ENCODE data around the gene CEMIP. TPM values are rescaled to one million over a fixed set of nuclear protein-coding genes. Genes with fewer than 3 reads are reported as not detected.

Gene CEMIP
- total RNA-seq, 2 experiments from 2014 or later: not detected

DNA sequence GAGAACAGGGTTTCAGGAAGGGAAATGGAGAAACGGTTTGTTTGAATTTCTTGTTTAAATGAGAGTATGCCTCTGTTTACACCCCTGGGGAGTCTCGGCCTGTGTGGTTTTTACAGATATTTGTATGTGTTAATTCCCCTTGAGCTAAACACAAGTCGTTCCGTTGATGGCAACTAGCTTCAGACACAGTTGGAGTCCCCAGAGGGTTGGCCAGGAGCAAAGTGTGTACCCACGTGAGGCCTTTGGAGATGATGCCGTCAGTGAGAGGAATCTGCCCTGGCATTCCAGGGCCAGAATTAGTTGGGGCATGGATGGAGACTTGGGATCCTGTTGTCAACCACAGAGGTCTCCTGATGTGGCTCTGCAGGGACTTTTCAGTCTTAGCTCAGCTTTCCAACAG lies 44.0 kb downstream of the CEMIP start:
- no peaks in the 10 kb centered on the region for H3K36me3 ChIP-seq (ENCODE audit: insufficient read depth, low read length)
- no peaks in the 10 kb centered on the region for H3K4me1 Mint-ChIP-seq (ENCODE audit: low read depth)
- TF ChIP-seq, protein P1, sequence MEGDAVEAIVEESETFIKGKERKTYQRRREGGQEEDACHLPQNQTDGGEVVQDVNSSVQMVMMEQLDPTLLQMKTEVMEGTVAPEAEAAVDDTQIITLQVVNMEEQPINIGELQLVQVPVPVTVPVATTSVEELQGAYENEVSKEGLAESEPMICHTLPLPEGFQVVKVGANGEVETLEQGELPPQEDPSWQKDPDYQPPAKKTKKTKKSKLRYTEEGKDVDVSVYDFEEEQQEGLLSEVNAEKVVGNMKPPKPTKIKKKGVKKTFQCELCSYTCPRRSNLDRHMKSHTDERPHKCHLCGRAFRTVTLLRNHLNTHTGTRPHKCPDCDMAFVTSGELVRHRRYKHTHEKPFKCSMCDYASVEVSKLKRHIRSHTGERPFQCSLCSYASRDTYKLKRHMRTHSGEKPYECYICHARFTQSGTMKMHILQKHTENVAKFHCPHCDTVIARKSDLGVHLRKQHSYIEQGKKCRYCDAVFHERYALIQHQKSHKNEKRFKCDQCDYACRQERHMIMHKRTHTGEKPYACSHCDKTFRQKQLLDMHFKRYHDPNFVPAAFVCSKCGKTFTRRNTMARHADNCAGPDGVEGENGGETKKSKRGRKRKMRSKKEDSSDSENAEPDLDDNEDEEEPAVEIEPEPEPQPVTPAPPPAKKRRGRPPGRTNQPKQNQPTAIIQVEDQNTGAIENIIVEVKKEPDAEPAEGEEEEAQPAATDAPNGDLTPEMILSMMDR (IDR thresholded peaks at IDR 0.05): no peak
- DNase-seq (no peak), ATAC-seq (ENCODE audit: poor library complexity) (no peak)
- no peak overlapping the region for H3K27ac ChIP-seq (ENCODE audit: low read depth in 1 of 2, low read length in 2 of 2)
- ChIA-PET CTCF (no interaction called here), POLR2A (no interaction called here)
- H3K27me3 ChIP-seq (ENCODE audit: control insufficient read depth in 1 of 2, insufficient read depth in 2 of 2, low read length in 2 of 2): peaks cover 1 to 6% of the 10 kb centered on the region in 2 experiments
- H3K27me3 Mint-ChIP-seq: peaks cover 11% of the 10 kb centered on the region
- no peaks in the 10 kb centered on the region for H3K4me1 ChIP-seq (ENCODE audit: insufficient read depth, low read length)
- H3K27ac Mint-ChIP-seq: no peak overlapping the region
- H3K4me3 Mint-ChIP-seq: no peak overlapping the region
- H3K4me3 ChIP-seq (ENCODE audit: low read length): no peak overlapping the region
- H3K36me3 Mint-ChIP-seq (ENCODE audit: low read depth): no peaks in the 10 kb centered on the region
- intact Hi-C loops (cut with DNase I, micrococcal nuclease): no loop called here
- no peaks in the 10 kb centered on the region for H3K9me3 Mint-ChIP-seq
- H3K9me3 ChIP-seq (ENCODE audit: control insufficient read depth in 1 of 2, insufficient read depth in 1 of 2, low read length in 2 of 2): no peaks in the 10 kb centered on the region

DNA sequence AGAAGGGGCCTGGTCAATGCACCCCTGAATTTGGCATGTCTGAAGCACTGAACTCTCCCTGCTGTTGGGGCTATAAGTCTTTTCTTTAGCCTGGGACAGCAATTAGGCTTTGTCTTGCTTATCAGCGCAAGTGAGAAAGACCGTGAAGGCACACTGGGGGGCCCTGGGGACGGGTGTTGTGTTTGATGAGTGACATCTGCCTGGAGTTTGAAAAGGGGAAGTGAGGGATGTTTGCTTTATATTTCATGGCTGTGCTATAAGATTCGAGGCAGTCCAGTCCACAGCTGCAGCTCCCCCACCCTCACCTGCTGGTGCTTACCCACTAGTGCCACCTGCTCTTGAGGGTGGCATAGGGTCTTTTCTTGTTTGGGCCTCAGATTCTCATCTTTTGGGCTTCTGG lies 44.8 kb downstream of the CEMIP start:
- Mint-ChIP-seq H3K4me1 (ENCODE audit: low read depth) (no peaks in the 10 kb centered on the region), H3K4me3 (no peak overlapping the region), H3K27ac (no peak overlapping the region), H3K9me3 (no peaks in the 10 kb centered on the region), H3K36me3 (ENCODE audit: low read depth) (no peaks in the 10 kb centered on the region), H3K27me3 (peaks cover 4% of the 10 kb centered on the region)
- CTCF ChIA-PET: no interaction called here
- intact Hi-C loops (cut with DNase I, micrococcal nuclease): no loop called here
- TF ChIP-seq, protein P1 (IDR thresholded peaks at IDR 0.05): no peak
- Histone ChIP-seq H3K4me3 (ENCODE audit: low read length) (no peak overlapping the region), H3K36me3 (ENCODE audit: insufficient read depth, low read length) (no peaks in the 10 kb centered on the region), H3K4me1 (ENCODE audit: insufficient read depth, low read length) (no peaks in the 10 kb centered on the region), H3K27me3 (ENCODE audit: control insufficient read depth in 1 of 2, insufficient read depth in 2 of 2, low read length in 2 of 2) (peaks cover 0 to 6% of the 10 kb centered on the region in 2 experiments), H3K9me3 (ENCODE audit: control insufficient read depth in 1 of 2, insufficient read depth in 1 of 2, low read length in 2 of 2) (no peaks in the 10 kb centered on the region), H3K27ac (ENCODE audit: low read depth in 1 of 2, low read length in 2 of 2) (no peak overlapping the region)
- POLR2A ChIA-PET: no interaction called here
- no peak for ATAC-seq (ENCODE audit: poor library complexity)
- DNase-seq: no peak

DNA sequence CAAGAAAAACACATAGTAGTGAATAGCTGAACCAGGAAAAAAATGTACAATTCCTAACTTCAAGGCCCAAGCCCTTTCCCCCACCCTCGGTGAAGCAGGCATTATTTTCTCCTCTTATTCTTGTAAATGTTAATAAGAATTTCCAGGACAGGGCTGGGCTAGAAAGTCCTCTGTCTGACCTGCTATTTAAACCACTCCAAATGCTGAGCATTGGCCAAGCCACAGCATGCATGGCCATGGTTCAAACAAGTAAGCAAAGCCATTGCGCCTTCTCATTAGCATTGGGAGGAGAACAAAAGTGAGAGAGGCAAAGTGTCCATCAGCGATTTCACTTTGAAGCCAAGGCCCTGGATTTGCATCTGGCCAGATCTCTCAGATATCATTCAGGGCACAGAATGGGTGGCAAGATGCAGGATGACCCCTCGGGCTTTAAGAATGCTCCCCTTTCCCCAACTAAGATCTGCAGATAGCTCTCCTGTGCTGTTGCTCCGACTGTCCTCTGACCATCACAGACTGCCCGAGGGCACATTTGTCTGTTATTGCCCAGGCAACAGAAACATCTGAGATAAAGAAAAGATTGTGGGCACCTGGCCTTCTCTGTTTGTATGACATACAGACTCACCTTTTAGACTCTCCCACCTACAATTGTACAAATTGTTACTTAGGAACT lies 46.3 kb downstream of the CEMIP start:
- CTCF ChIA-PET: no interaction called here
- no peaks in the 10 kb centered on the region for H3K9me3 ChIP-seq (ENCODE audit: control insufficient read depth in 1 of 2, insufficient read depth in 1 of 2, low read length in 2 of 2)
- H3K27ac Mint-ChIP-seq: no peak overlapping the region

More for the DNA sequence above, 46.3 kb downstream of the CEMIP start:
- POLR2A ChIA-PET: no interaction called here
- H3K4me3 ChIP-seq (ENCODE audit: low read length): no peak overlapping the region
- no peak overlapping the region for H3K27ac ChIP-seq (ENCODE audit: low read depth in 1 of 2, low read length in 2 of 2)
- Mint-ChIP-seq H3K36me3 (ENCODE audit: low read depth) (no peaks in the 10 kb centered on the region), H3K4me1 (ENCODE audit: low read depth) (no peaks in the 10 kb centered on the region), H3K27me3 (no peaks in the 10 kb centered on the region), H3K9me3 (no peaks in the 10 kb centered on the region), H3K4me3 (no peak overlapping the region)
- no peaks in the 10 kb centered on the region for H3K4me1 ChIP-seq (ENCODE audit: insufficient read depth, low read length)
- TF ChIP-seq, protein P1 (IDR thresholded peaks at IDR 0.05): no peak
- H3K27me3 ChIP-seq (ENCODE audit: control insufficient read depth in 1 of 2, insufficient read depth in 2 of 2, low read length in 2 of 2): peaks cover 0 to 2% of the 10 kb centered on the region in 2 experiments
- DNase-seq: no peak
- intact Hi-C loops (cut with DNase I, micrococcal nuclease): no loop called here
- ATAC-seq (ENCODE audit: poor library complexity): no peak
- no peaks in the 10 kb centered on the region for H3K36me3 ChIP-seq (ENCODE audit: insufficient read depth, low read length)
